Measurements from ENCODE around the gene RASSF9. TPM values are rescaled to one million over a fixed set of nuclear protein-coding genes. Genes with fewer than 3 reads are reported as not detected.

Gene RASSF9
- polyA plus RNA-seq, 6 donors from 2014 or later = not detected

GRCh38 chr12:85755760-85756159 is 80.4 kb downstream of the RASSF9 start:
- Mint-ChIP-seq H3K27me3 (no peaks in the 10 kb centered on the region), H3K27ac (no peak overlapping the region), H3K9me3 (peaks cover 6 to 17% (median 11%) of the 10 kb centered on the region in 7 donors), H3K4me3 (no peak overlapping the region), H3K36me3 (no peaks in the 10 kb centered on the region), H3K4me1 (no peaks in the 10 kb centered on the region)
- ATAC-seq (ENCODE audit: low read depth in 2 of 2) = no peak
- no peak for DNase-seq

Other genes with a start within 250 kb of the RASSF9 start
- gene NTS, start 37.9 kb upstream of the RASSF9 start, polyA plus RNA-seq (ENCODE audit: low read depth in 6 of 6) = not detected